ENCODE results near the gene AKR1A1.

Gene AKR1A1

DNA sequence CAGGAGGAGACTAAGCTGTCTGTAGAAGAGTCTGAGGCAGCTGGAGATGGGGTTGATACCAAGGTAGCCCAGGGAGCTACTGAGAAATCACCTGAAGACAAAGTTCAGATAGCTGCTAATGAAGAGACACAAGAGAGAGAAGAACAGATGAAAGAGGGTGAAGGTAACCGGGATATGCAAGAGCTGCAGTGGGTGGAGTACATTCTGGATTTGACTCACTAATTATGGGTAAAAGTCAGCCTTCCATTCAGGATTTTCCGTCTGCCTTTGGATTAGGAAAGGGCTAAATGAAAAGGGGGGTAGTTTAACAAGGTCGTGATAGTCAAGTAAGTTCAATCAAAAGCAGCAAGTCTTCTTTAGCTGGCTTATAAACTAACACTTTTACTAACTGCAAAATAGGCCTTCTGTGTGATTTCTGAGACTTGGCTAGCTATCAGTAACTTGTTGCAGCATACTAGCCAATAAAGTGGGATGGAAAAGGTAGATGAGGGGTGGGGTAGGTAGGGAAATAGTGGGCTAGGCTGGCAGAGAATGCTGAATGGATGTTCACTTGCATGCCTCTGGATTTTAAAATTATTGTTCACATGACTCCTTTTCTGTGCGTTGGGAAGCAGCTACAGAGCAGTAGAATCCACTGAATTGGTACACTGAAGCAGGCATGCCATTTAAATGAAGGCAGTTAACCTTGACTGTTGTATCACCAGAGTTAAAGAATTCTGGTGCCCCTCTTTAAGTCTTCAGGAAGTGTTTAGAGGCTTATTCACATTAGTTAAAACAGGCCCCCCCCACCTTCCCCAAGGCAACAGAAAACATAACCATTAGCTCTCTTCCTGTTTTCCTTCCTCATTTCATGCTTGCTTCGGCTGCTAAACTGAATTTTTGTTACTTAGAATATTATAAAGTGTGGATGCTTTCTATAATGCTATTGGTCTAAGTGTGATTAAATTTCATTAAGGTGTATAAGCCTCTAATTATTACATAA is 57.8 kb downstream of the AKR1A1 start:
- Histone ChIP-seq H3K4ac (ENCODE audit: low read depth, low read length) (no peak overlapping the region), H3K27me3 (ENCODE audit: insufficient read depth, low read length, poor library complexity) (no peaks in the 10 kb centered on the region), H3K18ac (ENCODE audit: low read length) (no peak overlapping the region), H3K56ac (ENCODE audit: low read length) (no peak overlapping the region), H3K9ac (ENCODE audit: low read length) (no peak overlapping the region), H2BK120ac (ENCODE audit: low read depth, low read length) (no peak overlapping the region), H3K27ac (ENCODE audit: low read depth, low read length) (no peak overlapping the region), H2BK15ac (replicated peaks; ENCODE audit: low read depth) (no peak overlapping the region), H3K79me2 (ENCODE audit: control insufficient read depth, insufficient read depth, low read length) (peaks cover 29% of the 10 kb centered on the region), H3K4me2 (ENCODE audit: low read length) (no peak overlapping the region), H3K36me3 (ENCODE audit: control insufficient read depth, insufficient read depth, low read length) (peaks cover 11% of the 10 kb centered on the region), H3K4me1 (ENCODE audit: control insufficient read depth, low read depth, low read length) (no peaks in the 10 kb centered on the region), H2BK5ac (ENCODE audit: low read length) (no peak overlapping the region), H4K5ac (ENCODE audit: low read length) (no peak overlapping the region), H3K23ac (ENCODE audit: low read length) (no peak overlapping the region), H4K8ac (ENCODE audit: low read depth, low read length) (no peak overlapping the region), H2AK5ac (ENCODE audit: low read length) (no peak overlapping the region), H3K79me1 (ENCODE audit: low read length) (peaks cover 19% of the 10 kb centered on the region), H3K4me3 (ENCODE audit: low read length) (no peak overlapping the region)
- no peak for DNase-seq
- WGBS (ENCODE audit: extremely low coverage, insufficient coverage, low lambda C conversion rate): no CpG with 5 or more reads among the region's 5 CpGs

GRCh38 chr1:45610589-45611226 is 60.1 kb downstream of the AKR1A1 start:
- no peak overlapping the region for H4K8ac ChIP-seq (ENCODE audit: low read depth, low read length)
- H2AK5ac ChIP-seq (ENCODE audit: low read length): no peak overlapping the region
- H3K9ac ChIP-seq (ENCODE audit: low read length): no peak overlapping the region
- H3K27me3 ChIP-seq (ENCODE audit: insufficient read depth, low read length, poor library complexity): no peaks in the 10 kb centered on the region
- no peak overlapping the region for H2BK120ac ChIP-seq (ENCODE audit: low read depth, low read length)
- no peak overlapping the region for H3K4me3 ChIP-seq (ENCODE audit: low read length)
- peaks cover 24% of the 10 kb centered on the region for H3K79me2 ChIP-seq (ENCODE audit: control insufficient read depth, insufficient read depth, low read length)
- no peak for DNase-seq
- WGBS (ENCODE audit: extremely low coverage, insufficient coverage, low lambda C conversion rate): no CpG with 5 or more reads among the region's 10 CpGs
- H3K23ac ChIP-seq (ENCODE audit: low read length): no peak overlapping the region
- H3K18ac ChIP-seq (ENCODE audit: low read length): no peak overlapping the region
- no peak overlapping the region for H2BK15ac ChIP-seq (replicated peaks; ENCODE audit: low read depth)
- H3K36me3 ChIP-seq (ENCODE audit: control insufficient read depth, insufficient read depth, low read length): peaks cover 21% of the 10 kb centered on the region
- peaks cover 16% of the 10 kb centered on the region for H3K79me1 ChIP-seq (ENCODE audit: low read length)
- no peak overlapping the region for H4K5ac ChIP-seq (ENCODE audit: low read length)
- H3K56ac ChIP-seq (ENCODE audit: low read length): no peak overlapping the region
- H3K4me2 ChIP-seq (ENCODE audit: low read length): no peak overlapping the region
- H2BK5ac ChIP-seq (ENCODE audit: low read length): no peak overlapping the region
- H3K4ac ChIP-seq (ENCODE audit: low read depth, low read length): no peak overlapping the region
- H3K4me1 ChIP-seq (ENCODE audit: control insufficient read depth, low read depth, low read length): no peaks in the 10 kb centered on the region
- H3K27ac ChIP-seq (ENCODE audit: low read depth, low read length): no peak overlapping the region

DNA sequence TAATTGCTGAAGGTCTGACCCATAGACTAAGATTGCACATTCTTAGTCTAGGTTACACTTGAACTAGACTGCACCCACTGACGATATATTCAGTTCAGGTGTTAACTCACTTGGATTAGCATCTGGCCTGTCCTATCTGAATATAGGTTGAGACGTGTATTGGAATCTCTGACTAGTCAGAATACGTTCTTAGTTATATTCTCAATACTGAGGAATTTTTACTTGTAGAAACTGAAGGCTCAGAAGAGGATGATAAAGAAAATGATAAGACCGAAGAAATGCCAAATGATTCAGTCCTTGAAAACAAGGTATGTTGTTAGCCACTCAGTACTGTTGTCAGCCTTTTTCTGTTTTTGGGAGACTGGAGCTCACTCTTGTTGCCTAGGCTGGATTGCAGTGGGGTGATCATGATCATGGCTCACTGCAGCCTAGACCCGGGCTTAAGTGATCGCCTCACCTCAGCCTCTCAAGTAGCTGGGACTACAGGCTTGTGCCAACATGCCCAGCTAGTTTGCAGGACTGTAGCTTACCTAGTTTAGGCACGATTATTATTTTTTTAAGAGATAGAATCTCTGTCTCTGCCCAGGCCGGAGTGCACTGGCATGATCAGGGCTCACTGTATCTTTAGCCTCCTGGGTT is 62.4 kb downstream of the AKR1A1 start:
- H3K4me2 ChIP-seq (ENCODE audit: low read length): no peak overlapping the region
- H4K8ac ChIP-seq (ENCODE audit: low read depth, low read length): no peak overlapping the region
- H3K36me3 ChIP-seq (ENCODE audit: control insufficient read depth, insufficient read depth, low read length): peaks cover 29% of the 10 kb centered on the region
- H2BK5ac ChIP-seq (ENCODE audit: low read length): no peak overlapping the region
- no peaks in the 10 kb centered on the region for H3K4me1 ChIP-seq (ENCODE audit: control insufficient read depth, low read depth, low read length)
- no peak overlapping the region for H2BK15ac ChIP-seq (replicated peaks; ENCODE audit: low read depth)
- H3K23ac ChIP-seq (ENCODE audit: low read length): no peak overlapping the region
- WGBS (ENCODE audit: extremely low coverage, insufficient coverage, low lambda C conversion rate): no CpG with 5 or more reads among the region's 8 CpGs
- H3K56ac ChIP-seq (ENCODE audit: low read length): no peak overlapping the region
- H2AK5ac ChIP-seq (ENCODE audit: low read length): no peak overlapping the region
- no peak overlapping the region for H3K9ac ChIP-seq (ENCODE audit: low read length)
- no peak overlapping the region for H3K18ac ChIP-seq (ENCODE audit: low read length)
- peaks cover 11% of the 10 kb centered on the region for H3K79me2 ChIP-seq (ENCODE audit: control insufficient read depth, insufficient read depth, low read length)
- H3K4ac ChIP-seq (ENCODE audit: low read depth, low read length): no peak overlapping the region
- no peak for DNase-seq
- H3K4me3 ChIP-seq (ENCODE audit: low read length): no peak overlapping the region
- no peak overlapping the region for H4K5ac ChIP-seq (ENCODE audit: low read length)
- peaks cover 10% of the 10 kb centered on the region for H3K79me1 ChIP-seq (ENCODE audit: low read length)
- no peaks in the 10 kb centered on the region for H3K27me3 ChIP-seq (ENCODE audit: insufficient read depth, low read length, poor library complexity)
- no peak overlapping the region for H3K27ac ChIP-seq (ENCODE audit: low read depth, low read length)
- H2BK120ac ChIP-seq (ENCODE audit: low read depth, low read length): no peak overlapping the region

- H3K27me3 ChIP-seq (ENCODE audit: insufficient read depth, low read length, poor library complexity): no peaks in the 10 kb centered on the region
- DNase-seq: no peak
- H2BK120ac ChIP-seq (ENCODE audit: low read depth, low read length): no peak overlapping the region
- no peak overlapping the region for H3K4me3 ChIP-seq (ENCODE audit: low read length)
- no peak overlapping the region for H3K9ac ChIP-seq (ENCODE audit: low read length)
- peaks cover 5% of the 10 kb centered on the region for H3K79me1 ChIP-seq (ENCODE audit: low read length)
- H3K4ac ChIP-seq (ENCODE audit: low read depth, low read length): no peak overlapping the region
- H2BK15ac ChIP-seq (replicated peaks; ENCODE audit: low read depth): no peak overlapping the region
- no peak overlapping the region for H4K8ac ChIP-seq (ENCODE audit: low read depth, low read length)
- no CpG with 5 or more reads among the region's 1 CpG for WGBS (ENCODE audit: extremely low coverage, insufficient coverage, low lambda C conversion rate)
- no peak overlapping the region for H4K5ac ChIP-seq (ENCODE audit: low read length)
- H3K56ac ChIP-seq (ENCODE audit: low read length): no peak overlapping the region
- H2AK5ac ChIP-seq (ENCODE audit: low read length): no peak overlapping the region
- H3K27ac ChIP-seq (ENCODE audit: low read depth, low read length): no peak overlapping the region
- no peak overlapping the region for H3K4me2 ChIP-seq (ENCODE audit: low read length)
- H3K4me1 ChIP-seq (ENCODE audit: control insufficient read depth, low read depth, low read length): no peaks in the 10 kb centered on the region
- H3K18ac ChIP-seq (ENCODE audit: low read length): no peak overlapping the region
- H3K36me3 ChIP-seq (ENCODE audit: control insufficient read depth, insufficient read depth, low read length): peaks cover 27% of the 10 kb centered on the region
- peaks cover 5% of the 10 kb centered on the region for H3K79me2 ChIP-seq (ENCODE audit: control insufficient read depth, insufficient read depth, low read length)
- no peak overlapping the region for H2BK5ac ChIP-seq (ENCODE audit: low read length)
- H3K23ac ChIP-seq (ENCODE audit: low read length): no peak overlapping the region
Observed at GRCh38 chr1:45615885-45616284, 65.3 kb downstream of the AKR1A1 start.

GRCh38 chr1:45617618-45618017 is 67.0 kb downstream of the AKR1A1 start:
- Histone ChIP-seq H2AK5ac (ENCODE audit: low read length) (no peak overlapping the region), H3K4me1 (ENCODE audit: control insufficient read depth, low read depth, low read length) (no peaks in the 10 kb centered on the region), H3K56ac (ENCODE audit: low read length) (no peak overlapping the region), H4K5ac (ENCODE audit: low read length) (no peak overlapping the region), H2BK120ac (ENCODE audit: low read depth, low read length) (no peak overlapping the region), H3K36me3 (ENCODE audit: control insufficient read depth, insufficient read depth, low read length) (peaks cover 27% of the 10 kb centered on the region), H2BK15ac (replicated peaks; ENCODE audit: low read depth) (no peak overlapping the region), H3K4me2 (ENCODE audit: low read length) (no peak overlapping the region), H3K4me3 (ENCODE audit: low read length) (no peak overlapping the region), H4K8ac (ENCODE audit: low read depth, low read length) (no peak overlapping the region), H3K9ac (ENCODE audit: low read length) (no peak overlapping the region), H3K27ac (ENCODE audit: low read depth, low read length) (no peak overlapping the region), H3K4ac (ENCODE audit: low read depth, low read length) (no peak overlapping the region), H3K27me3 (ENCODE audit: insufficient read depth, low read length, poor library complexity) (no peaks in the 10 kb centered on the region), H3K79me1 (ENCODE audit: low read length) (peaks cover 1% of the 10 kb centered on the region), H2BK5ac (ENCODE audit: low read length) (no peak overlapping the region), H3K79me2 (ENCODE audit: control insufficient read depth, insufficient read depth, low read length) (peaks cover 2% of the 10 kb centered on the region), H3K23ac (ENCODE audit: low read length) (no peak overlapping the region), H3K18ac (ENCODE audit: low read length) (no peak overlapping the region)
- DNase-seq: no peak
- no CpG with 5 or more reads among the region's 4 CpGs for WGBS (ENCODE audit: extremely low coverage, insufficient coverage, low lambda C conversion rate)

Measured in mesendoderm (in vitro differentiated cells).